CD4-positive, alpha-beta T cell treated with Interleukin-4 for 4 hours (primary cell): ENCODE measurements around the gene VPS52.
A peak's percentile ranks its signal among the peaks of the same experiment; 100 is the strongest.
"Not testable (repeated sequence)": the region's sequence is repeated elsewhere in the genome, so short reads cannot be mapped to it uniquely, and the experiment has no call there.

Experiments used
- DNase-seq: peaks from one replicate; pipeline ENCODE4 v3.0.0-alpha.2; 2020

VPS52 gene

DNA sequence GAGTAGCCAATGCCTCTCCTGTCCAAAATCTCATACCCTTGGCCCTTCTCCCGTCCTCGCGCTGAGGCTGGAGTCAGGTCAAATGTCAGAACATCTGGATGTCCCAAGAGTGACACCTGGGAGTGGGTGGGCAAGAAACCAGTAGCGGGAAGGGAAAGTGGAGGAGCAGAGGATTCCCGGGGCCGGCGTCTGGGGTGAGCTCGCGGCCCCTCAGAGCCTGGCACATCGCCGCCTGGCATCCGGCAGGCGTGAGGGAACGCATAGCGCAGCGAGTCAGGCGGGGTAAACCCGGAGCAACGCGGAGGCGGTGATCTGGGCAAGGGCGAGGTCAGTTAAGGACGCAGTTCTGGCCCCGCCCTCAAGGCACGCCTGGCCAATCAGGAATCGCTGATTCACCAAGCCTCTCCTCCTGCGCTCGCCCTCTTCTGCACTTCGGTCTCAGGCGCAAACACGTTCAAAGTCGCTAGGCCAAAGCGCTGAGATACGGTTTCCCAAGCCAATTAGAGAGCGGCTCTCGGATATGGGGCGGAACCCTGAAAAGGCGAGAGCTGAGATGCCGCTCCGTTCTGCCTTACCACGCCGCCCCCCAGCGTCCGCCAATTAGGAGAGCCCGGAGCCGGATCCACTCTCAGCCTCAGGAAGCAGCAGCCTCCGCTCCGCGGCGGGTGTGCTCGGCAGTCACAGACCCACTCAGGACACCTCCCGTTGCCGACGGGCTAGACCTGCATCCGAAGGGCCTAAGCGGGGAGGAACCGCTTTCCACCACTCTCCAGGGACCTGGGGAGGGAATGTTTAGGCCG lies 22.5 kb downstream of the VPS52 start:
- DNase-seq, result peak; percentile 99

DNA sequence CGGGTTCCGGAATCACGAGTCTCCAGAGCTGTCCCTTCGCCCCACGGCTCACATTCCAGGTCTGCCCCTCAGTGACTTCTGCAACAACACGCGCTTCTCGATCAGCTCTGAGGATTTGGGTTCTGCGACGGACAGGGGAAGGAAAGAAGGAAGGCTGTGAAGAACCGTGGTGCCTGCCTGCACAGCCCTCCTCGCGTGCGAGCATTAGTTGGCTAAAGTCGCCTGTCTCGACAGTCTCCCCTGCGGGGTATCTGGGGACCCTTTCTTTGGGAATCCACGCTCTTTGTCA lies 23.1 kb downstream of the VPS52 start:
- DNase-seq, result no peak

DNA sequence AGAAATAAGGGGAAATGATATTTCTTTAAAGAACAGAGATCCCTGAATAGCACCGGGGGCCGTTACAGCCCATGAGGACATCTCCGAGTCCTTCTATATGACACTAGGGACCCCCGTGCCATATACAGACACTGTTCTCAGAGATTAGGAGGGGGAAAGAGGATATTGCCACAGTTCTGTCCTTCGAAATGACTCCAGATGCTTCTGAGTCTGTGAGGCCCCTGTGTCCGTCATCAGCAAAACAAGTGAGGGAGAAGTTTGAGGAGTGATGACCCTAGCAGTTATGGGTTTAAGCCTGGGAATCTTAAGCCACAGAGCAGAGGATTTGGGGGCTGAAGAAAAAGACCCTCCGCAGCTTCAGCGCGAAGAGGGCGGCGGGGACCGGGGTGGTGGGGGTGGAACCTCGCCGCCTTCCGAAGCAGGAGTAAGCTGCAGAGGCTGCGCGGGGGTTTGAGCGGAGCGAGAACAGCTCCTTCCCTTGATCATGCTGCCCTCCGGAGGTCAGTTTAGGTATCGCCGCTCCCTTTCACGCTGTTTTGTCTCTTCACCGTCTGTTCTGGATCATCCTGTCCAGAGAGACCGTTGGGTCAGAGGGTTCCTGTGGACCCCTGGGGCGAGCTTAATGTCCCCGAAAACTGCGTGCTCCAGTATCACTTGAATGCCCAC lies 23.6 kb downstream of the VPS52 start:
- DNase-seq, result peak; percentile 87

DNA sequence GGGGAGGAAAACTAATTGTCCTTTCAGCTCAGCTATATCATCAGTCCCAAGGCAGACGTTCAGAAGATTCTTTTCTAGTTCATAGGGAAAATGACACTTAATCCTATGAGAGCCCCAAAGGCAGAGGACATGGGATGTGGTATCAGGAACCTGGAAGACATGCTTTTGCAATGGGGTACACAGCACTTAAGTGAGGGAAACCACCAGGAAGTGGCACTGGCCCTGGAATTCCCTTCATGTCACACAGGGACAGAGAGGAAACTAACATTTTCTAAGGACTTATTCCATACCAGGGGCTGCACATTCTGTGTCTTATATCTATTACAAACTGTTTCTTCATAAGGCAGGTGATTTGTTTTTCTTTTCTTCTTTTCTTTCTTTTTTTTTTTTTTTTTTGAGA lies 28.2 kb downstream of the VPS52 start:
- no peak for DNase-seq

- DNase-seq, result no peak
These were observed 29.7 kb downstream of the VPS52 start for GRCh38 chr6:33241968-33242367.

DNA sequence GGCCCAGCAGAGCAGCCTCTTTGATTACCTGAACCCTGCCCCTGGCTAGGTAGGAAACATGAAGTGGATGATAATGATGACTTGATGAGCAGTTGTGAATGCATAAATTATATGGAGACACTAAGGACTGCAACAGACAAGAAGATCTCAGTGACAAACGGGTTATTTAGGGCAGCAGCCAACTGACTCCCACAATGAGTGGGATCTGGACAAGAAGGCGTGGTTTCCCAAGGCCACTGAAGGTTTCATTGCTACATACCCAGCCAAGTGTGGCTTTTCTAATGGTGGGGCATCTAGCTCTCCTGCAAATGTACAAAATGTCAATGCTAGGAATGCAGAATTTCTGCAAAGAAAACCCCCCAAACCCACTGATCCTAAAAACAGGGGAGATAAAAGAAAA lies 33.9 kb downstream of the VPS52 start:
- DNase-seq, result no peak

DNA sequence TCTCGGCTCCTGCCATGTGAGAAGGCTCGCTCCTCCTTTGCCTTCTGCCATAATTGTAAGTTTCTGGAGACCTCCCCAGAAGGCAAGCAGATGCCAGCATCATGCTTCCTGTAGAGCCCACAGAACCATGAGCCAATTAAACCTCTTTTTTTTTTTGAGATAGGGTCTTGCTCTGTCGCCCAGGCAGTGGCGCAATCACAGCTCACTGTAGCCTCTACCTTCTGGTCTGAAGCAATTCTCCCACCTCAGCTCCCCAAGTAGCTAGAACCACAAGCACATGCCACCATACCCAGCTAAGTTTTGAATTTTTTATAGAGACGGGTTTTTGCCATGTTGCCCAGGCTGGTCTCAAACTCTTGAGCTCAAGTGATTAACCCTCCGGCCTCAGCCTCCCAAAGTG lies 34.8 kb downstream of the VPS52 start:
- no peak for DNase-seq

DNA sequence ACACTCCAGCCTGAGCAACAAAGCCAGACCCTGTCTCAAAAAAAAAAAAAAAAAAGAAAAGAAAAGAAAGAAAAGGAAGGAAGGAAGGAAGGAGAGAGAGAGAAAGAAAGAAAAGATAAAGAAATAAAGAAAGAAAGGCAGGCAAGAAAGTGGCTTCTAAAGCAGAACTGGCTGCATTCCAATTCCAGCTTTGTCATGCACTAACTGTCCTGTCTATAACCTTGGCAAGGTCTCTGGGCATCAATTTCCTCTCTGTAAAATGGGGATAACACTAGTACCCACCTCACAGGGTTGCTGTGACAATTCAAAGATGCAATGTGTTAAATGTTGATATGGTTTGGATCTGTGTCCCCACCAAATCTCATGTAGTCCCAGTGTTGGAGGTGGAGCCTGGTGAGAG lies 35.3 kb downstream of the VPS52 start:
- DNase-seq, result no peak

DNA sequence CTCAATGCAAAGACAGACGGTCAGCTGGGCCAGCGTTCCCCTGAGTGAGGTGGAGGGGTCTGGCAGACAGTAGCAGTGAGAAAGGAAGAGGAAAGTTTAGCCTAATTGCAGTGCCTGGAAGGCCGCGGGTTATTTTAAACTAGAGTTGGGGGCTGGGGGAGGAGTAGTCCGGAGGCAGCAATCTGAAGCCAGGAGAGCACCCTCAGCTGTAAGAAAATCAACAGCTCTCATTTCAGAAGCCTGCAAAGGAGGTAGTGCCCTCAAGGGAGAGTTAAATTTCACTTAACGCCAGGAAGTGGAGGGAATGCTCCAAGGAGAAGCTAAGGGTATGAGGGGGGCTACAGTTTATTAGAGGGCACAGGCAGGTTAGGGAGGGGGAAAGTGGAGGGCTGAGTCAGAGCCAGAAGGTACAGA lies 36.4 kb downstream of the VPS52 start:
- DNase-seq, result no peak

DNA sequence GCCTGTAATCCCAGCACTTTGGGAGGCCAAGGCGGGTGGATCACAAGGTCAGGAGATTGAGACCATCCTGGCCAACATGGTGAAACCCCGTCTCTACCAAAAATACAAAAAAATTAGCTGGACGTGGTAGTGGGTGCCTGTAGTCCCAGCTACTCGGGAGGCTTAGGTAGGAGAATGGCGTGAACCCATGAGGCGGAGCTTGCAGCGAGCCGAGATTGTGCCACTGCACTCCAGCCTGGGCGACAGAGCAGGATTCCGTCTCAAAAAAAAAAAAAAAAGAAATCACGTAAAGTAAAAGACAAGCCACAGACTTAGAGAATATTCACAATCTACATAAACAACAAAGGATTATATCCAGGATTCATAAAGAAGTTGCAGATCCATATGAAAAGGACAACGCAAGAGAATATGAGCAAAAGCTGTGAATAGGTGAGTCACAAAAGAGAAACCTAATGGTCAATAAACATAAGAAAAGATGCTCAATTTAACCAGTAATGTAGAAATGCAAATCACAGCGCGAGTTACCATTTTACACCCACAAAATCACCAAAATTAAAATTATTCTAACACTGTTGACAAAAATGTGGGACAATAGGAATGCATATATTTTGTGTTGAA lies 45.1 kb downstream of the VPS52 start:
- DNase-seq, result not testable (repeated sequence)

DNA sequence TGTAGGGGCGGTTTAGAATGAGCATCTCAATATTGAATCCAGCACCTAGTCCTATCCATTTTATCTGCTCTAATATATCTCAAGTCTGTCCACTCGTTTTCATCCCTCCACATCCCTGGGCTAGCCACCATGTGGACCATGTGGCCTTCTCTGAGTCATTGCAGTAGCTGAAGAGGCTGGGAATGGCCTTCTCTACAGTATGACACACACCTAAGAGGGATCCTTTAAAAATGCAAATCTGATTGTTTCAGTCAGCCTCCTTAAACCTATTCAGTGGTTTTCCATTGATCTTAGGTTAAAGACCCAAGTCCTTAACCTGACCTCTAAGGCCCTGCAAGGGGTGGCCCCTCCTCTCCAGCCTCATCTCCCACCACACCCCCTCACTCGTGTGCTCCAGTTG lies 54.0 kb downstream of the VPS52 start:
- DNase-seq, result no peak

- DNase-seq, result no peak
These were observed 54.4 kb downstream of the VPS52 start for GRCh38 chr6:33217246-33217645.

- no peak for DNase-seq
These were observed 55.5 kb downstream of the VPS52 start for GRCh38 chr6:33216117-33216649.

- DNase-seq, result no peak
These were observed 56.2 kb downstream of the VPS52 start for GRCh38 chr6:33215271-33216116.

DNA sequence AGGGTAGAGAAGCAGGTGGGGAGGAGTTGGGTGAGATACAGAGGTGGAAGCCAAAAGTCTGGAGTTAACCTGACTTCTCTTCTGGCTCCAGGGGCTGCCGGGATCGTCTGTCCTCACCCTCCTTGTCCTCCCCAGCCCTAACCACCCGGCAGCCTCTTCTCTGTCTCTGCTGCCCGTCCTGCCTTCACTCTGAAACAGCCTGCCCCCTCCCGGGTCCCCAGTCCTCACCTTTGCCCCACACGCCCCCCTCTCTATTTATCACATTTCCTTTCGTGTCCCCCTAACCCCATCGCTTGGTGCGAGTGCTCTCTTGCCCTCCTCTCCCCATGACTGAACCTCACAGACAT lies 57.7 kb downstream of the VPS52 start:
- DNase-seq, result no peak

DNA sequence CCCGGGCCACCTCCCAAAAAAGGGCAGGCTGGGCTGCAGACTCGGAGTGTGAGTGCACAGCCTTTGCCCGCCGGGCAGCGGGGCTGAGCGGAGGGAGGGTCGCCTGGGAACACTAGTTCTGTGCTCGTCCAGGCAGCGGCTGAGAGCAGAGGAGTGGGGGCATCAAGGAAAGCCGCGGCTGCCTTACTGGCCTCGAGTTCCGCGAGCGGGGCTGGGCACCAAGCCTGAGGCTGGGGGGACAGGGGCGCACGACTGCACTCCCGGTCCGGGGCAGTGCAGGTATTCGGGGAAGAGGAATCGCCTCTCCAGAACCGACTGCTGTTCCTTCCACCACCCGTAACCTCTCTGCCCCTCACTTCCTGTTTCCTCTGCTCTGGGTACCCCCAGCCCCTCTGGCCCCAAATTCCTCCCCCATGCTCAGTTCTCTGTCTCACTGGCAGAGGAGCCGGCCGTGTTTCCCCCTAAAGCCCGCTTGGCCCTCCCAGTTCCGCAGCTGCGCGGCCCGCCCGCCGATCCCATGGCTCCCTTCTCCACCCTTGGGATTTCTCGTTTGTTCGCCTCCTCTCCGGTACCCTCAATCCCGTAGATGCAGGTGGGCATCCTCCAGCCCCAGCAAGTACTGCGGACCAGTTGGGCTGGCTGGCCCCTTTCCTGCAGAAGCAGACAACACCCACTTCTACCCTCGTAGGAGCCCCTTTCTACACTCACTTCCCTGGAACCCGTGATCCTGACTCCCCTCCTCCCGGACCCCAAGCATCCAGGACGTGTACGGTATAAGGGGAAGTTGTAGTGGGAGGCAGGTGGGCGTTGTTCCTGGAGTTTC lies 58.3 kb downstream of the VPS52 start:
- no peak for DNase-seq

GRCh38 chr6:33212857-33213165 lies 58.9 kb downstream of the VPS52 start:
- DNase-seq, result no peak

DNA sequence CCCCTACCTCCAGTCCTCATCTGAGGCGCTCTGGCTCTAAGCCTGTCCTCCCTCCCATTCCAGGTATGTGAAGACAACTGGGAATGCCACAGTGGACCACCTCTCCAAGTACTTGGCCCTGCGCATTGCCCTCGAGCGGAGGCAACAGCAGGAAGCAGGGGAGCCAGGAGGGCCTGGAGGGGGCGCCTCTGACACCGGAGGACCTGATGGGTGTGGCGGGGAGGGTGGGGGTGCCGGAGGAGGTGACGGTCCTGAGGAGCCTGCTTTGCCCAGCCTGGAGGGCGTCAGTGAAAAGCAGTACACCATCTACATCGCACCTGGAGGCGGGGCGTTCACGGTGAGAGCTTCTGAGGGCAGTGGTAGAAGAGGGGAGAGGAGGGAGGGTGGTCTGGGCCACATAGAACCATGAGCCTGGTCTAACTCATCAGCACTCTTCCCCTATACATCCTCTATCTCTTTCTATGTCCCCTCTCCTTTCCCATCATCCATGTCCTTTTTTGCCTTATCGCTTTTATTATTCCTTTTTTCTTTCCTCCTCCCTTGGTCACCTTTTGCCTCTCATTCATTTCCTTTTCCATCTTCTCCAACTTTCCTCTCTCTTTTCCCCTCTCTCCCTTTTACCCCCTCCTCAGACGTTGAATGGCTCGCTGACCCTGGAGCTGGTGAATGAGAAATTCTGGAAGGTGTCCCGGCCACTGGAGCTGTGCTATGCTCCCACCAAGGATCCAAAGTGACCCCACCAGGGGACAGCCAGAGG lies 59.8 kb downstream of the VPS52 start:
- no peak for DNase-seq

- DNase-seq, result no peak
These were observed 60.5 kb downstream of the VPS52 start for GRCh38 chr6:33211136-33211535.

GRCh38 chr6:33209856-33210255 lies 61.8 kb downstream of the VPS52 start:
- DNase-seq, result no peak

DNA sequence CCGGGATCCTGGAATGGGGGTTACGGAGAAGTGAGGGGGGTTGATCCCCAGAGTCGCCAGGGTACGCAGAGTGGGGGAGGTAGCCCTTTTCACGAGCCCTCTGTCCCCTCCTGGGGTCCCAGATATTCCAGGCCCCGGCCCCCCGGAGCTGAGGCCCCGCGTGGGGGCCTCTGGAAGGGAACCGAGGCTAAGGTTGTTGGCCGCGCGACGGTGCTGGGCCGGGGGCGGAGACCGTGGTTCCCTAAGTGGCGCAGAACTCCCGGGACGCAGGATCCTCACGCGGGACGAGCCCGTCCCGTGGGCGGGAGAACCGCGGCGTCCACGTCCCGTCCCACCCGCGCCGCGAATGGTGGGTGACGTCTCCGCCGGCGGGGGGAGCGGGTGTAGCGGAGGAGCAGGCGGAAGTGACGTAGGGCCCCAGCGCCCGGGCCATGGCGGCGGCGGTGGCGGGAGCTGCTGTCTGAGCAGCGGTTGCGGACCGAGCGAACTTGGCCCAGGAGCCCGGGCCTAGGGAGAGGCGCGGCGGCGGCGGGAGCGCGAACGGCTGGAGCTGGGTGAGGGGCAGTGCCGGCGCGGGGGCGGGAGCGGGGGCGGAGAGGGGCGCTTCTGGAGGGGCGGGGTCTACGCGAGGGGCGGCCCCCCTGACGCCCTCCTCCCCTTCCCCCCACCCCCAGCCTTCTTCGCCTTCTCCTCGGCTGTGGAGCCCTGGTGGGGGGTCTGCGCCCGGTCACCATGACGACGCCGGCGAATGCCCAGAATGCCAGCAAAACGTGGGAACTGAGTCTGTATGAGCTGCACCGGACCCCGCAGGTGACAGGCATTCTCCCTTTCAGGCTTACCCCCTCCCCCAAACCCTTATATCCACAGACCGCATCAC lies 63.3 kb downstream of the VPS52 start, which contains the start of gene RING1:
Gene RING1 (plus strand): TSS at position 410 of the 877 bp plus-strand sequence. CDS start 323 bp downstream, at position 733.
- peak; percentile 73 for DNase-seq
